ENCODE results near the gene KIF18B. TPM values are rescaled to one million over a fixed set of nuclear protein-coding genes. Genes with fewer than 3 reads are reported as not detected.

The KIF18B gene
- total and polyA plus RNA-seq, 10 of the 15 experiments (the other 5 are each of a cell fraction or from before 2014, with no cell fraction given), result 2.8 to 46.2 (median 20.5) TPM

DNA sequence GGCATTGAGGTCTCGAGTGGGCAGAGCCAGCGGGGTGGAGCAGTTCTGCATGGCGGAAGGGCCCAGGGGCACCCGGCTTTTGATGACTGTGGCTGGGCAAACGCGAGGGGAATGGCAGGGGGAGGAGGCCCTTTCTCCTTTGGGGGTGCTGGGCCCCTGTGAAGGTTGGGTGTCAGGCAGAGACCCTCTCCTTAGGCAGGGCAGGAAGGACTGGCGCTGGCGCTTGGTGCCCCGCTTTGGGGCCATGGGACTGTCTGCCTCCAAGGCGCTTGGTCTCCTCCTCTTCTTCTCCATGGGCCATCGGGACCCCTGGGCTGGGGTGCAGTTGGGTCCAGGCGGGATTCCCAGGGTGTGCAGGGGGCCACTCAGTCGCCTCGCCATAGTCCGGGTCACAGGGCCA is 19.4 kb downstream of the KIF18B start:
- Histone ChIP-seq H3K4me1 (ENCODE audit: control insufficient read depth, insufficient read depth, low read length) (no peaks in the 10 kb centered on the region), H3K79me2 (ENCODE audit: control insufficient read depth, insufficient read depth, low read length) (no peaks in the 10 kb centered on the region), H3K9ac (ENCODE audit: control insufficient read depth, insufficient read depth, low read length) (no peak overlapping the region), H3K36me3 (ENCODE audit: control insufficient read depth in 2 of 2, insufficient read depth in 2 of 2, low read length in 1 of 2) (peaks cover 42 to 49% of the 10 kb centered on the region in 2 experiments), H3K9me3 (replicated peaks; ENCODE audit: control insufficient read depth, insufficient read depth, low read length) (no peaks in the 10 kb centered on the region), H3K4me3 (no peak overlapping the region), H3K27ac (ENCODE audit: control insufficient read depth, insufficient read depth) (no peak overlapping the region), H3K27me3 (replicated peaks in 1 of 2; ENCODE audit: control insufficient read depth in 2 of 2, insufficient read depth in 2 of 2, low read length in 1 of 2) (no peaks in the 10 kb centered on the region), H3K4me2 (ENCODE audit: control insufficient read depth, insufficient read depth) (no peak overlapping the region), H4K20me1 (ENCODE audit: control insufficient read depth, insufficient read depth) (no peaks in the 10 kb centered on the region), H2AFZ (ENCODE audit: control insufficient read depth, low read depth, low read length) (no peak overlapping the region)
- POLR2A ChIA-PET, result interaction anchor here (0.8 kb wide), 1 partner anchor 11 kb away, joined by 4 read pairs; no protein-coding TSS in a partner anchor
- in situ Hi-C loops (cut with MboI), result loop anchor here (10.0 kb wide), 2 partner anchors 97 to 177 kb away; no protein-coding TSS in a partner anchor
- DNase-seq (ENCODE audit: low read depth, low spot score) (no peak), FAIRE-seq (no peak), ATAC-seq (no peak)
- CTCF ChIA-PET, result no interaction called here
- RAD21 ChIA-PET (ENCODE audit: unreplicated experiment), result no interaction called here
- WGBS (ENCODE audit: insufficient coverage, insufficient replicate concordance, low lambda C conversion rate, missing lambda C conversion rate), result 96% methylated on average over 14 of the region's 15 CpGs
- BruUV-seq (replicated peaks), result no TSS peak
- intact Hi-C loops (cut with micrococcal nuclease; ENCODE audit: unreplicated experiment), result no loop called here
- no peak for TF ChIP-seq PAX8 (IDR thresholded peaks at IDR 0.05)
- TF ChIP-seq CREB1 (IDR thresholded peaks at IDR 0.05; ENCODE audit: low read depth), result no peak
- TF ChIP-seq SMC3 (IDR thresholded peaks at IDR 0.05; ENCODE audit: borderline replicate concordance, low read length), result no peak
- TF ChIP-seq ASH2L (IDR thresholded peaks at IDR 0.05; ENCODE audit: borderline replicate concordance, low read depth), result no peak
- TF ChIP-seq HCFC1 (IDR thresholded peaks at IDR 0.05; ENCODE audit: low read length), result no peak
- TF ChIP-seq, protein P1, sequence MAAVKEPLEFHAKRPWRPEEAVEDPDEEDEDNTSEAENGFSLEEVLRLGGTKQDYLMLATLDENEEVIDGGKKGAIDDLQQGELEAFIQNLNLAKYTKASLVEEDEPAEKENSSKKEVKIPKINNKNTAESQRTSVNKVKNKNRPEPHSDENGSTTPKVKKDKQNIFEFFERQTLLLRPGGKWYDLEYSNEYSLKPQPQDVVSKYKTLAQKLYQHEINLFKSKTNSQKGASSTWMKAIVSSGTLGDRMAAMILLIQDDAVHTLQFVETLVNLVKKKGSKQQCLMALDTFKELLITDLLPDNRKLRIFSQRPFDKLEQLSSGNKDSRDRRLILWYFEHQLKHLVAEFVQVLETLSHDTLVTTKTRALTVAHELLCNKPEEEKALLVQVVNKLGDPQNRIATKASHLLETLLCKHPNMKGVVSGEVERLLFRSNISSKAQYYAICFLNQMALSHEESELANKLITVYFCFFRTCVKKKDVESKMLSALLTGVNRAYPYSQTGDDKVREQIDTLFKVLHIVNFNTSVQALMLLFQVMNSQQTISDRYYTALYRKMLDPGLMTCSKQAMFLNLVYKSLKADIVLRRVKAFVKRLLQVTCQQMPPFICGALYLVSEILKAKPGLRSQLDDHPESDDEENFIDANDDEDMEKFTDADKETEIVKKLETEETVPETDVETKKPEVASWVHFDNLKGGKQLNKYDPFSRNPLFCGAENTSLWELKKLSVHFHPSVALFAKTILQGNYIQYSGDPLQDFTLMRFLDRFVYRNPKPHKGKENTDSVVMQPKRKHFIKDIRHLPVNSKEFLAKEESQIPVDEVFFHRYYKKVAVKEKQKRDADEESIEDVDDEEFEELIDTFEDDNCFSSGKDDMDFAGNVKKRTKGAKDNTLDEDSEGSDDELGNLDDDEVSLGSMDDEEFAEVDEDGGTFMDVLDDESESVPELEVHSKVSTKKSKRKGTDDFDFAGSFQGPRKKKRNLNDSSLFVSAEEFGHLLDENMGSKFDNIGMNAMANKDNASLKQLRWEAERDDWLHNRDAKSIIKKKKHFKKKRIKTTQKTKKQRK (IDR thresholded peaks at IDR 0.05; ENCODE audit: low read depth, low read length), result no peak
- TF ChIP-seq ESRRA (IDR thresholded peaks at IDR 0.05; ENCODE audit: low read length), result no peak
- SMC1A ChIA-PET (ENCODE audit: uncharacterized antibody, unreplicated experiment), result interaction anchor here (1.6 kb wide), 1 partner anchor 11 kb away, joined by 3 read pairs; no protein-coding TSS in a partner anchor

All from GM12878 (cell line).